KOPT-K1 (cell line): Measurements from ENCODE around the gene EBLN1.

Experiments used
- H3K27ac ChIP-seq: fragments of 200-600 bp; sonication (generic); 2 replicates; pipeline ENCODE4 v1.5.1; 2016; ENCODE audit warnings: antibody characterized with exemption, mild to moderate bottlenecking, low read depth, low read length; ENCODE audit not compliant: poor library complexity, severe bottlenecking
- H3K36me3 ChIP-seq: fragments of 200-600 bp; sonication (generic); 2 replicates; pipeline ENCODE4 v1.5.1; 2017; ENCODE audit warnings: antibody characterized with exemption, mild to moderate bottlenecking, low read length, moderate library complexity; ENCODE audit not compliant: insufficient read depth
- H3K9me3 ChIP-seq: fragments of 200-600 bp; sonication (generic); 2 replicates; pipeline ENCODE4 v1.5.1; 2017; ENCODE audit warnings: antibody characterized with exemption, low read length, mild to moderate bottlenecking; ENCODE audit not compliant: insufficient read depth, poor library complexity, severe bottlenecking

The EBLN1 gene

GRCh38 chr10:22217842-22218241 is at the start of gene EBLN1:
Gene EBLN1, minus strand, starts transcription at chr10:22218015. Its CDS starts 8,032 bp downstream, at chr10:22209983.
- H3K36me3 ChIP-seq, result no peaks in the 10 kb centered on the region
- no peak within 1 kb of the TSS for H3K27ac ChIP-seq
- H3K9me3 ChIP-seq, result no peaks in the 10 kb centered on the region

- Histone ChIP-seq H3K9me3 (no peaks in the 10 kb centered on the region), H3K27ac (no peak overlapping the region), H3K36me3 (no peaks in the 10 kb centered on the region)
Measured at GRCh38 chr10:22265839-22266537, 48.2 kb upstream of the EBLN1 start.

GRCh38 chr10:22263106-22263505 is 45.3 kb upstream of the EBLN1 start:
- no peaks in the 10 kb centered on the region for H3K9me3 ChIP-seq
- H3K36me3 ChIP-seq, result no peaks in the 10 kb centered on the region
- no peak overlapping the region for H3K27ac ChIP-seq

GRCh38 chr10:22259280-22259679 is 41.5 kb upstream of the EBLN1 start:
- Histone ChIP-seq H3K36me3 (no peaks in the 10 kb centered on the region), H3K27ac (no peak overlapping the region), H3K9me3 (no peaks in the 10 kb centered on the region)

GRCh38 chr10:22258471-22258870 is 40.7 kb upstream of the EBLN1 start:
- Histone ChIP-seq H3K36me3 (no peaks in the 10 kb centered on the region), H3K9me3 (no peaks in the 10 kb centered on the region), H3K27ac (no peak overlapping the region)

GRCh38 chr10:22253580-22253882 is 35.7 kb upstream of the EBLN1 start:
- H3K27ac ChIP-seq, result no peak overlapping the region
- H3K9me3 ChIP-seq, result no peaks in the 10 kb centered on the region
- H3K36me3 ChIP-seq, result no peaks in the 10 kb centered on the region

GRCh38 chr10:22252801-22253579 is 35.2 kb upstream of the EBLN1 start:
- no peaks in the 10 kb centered on the region for H3K9me3 ChIP-seq
- no peak overlapping the region for H3K27ac ChIP-seq
- no peaks in the 10 kb centered on the region for H3K36me3 ChIP-seq

GRCh38 chr10:22252224-22252800 is 34.5 kb upstream of the EBLN1 start:
- Histone ChIP-seq H3K27ac (peak overlapping the region; percentile 76), H3K36me3 (no peaks in the 10 kb centered on the region), H3K9me3 (no peaks in the 10 kb centered on the region)

GRCh38 chr10:22251751-22252223 is 34.0 kb upstream of the EBLN1 start:
- H3K9me3 ChIP-seq, result no peaks in the 10 kb centered on the region
- H3K36me3 ChIP-seq, result no peaks in the 10 kb centered on the region
- H3K27ac ChIP-seq, result peak overlapping the region; percentile 76

GRCh38 chr10:22250897-22251660 is 33.3 kb upstream of the EBLN1 start:
- H3K36me3 ChIP-seq, result no peaks in the 10 kb centered on the region
- H3K27ac ChIP-seq, result peak overlapping the region; percentile 76
- H3K9me3 ChIP-seq, result no peaks in the 10 kb centered on the region

GRCh38 chr10:22247636-22248035 is 29.8 kb upstream of the EBLN1 start:
- Histone ChIP-seq H3K36me3 (no peaks in the 10 kb centered on the region), H3K27ac (no peak overlapping the region), H3K9me3 (no peaks in the 10 kb centered on the region)

GRCh38 chr10:22246680-22247391 is 29.0 kb upstream of the EBLN1 start:
- Histone ChIP-seq H3K27ac (no peak overlapping the region), H3K9me3 (no peaks in the 10 kb centered on the region), H3K36me3 (no peaks in the 10 kb centered on the region)

GRCh38 chr10:22245567-22245966 is 27.8 kb upstream of the EBLN1 start:
- H3K36me3 ChIP-seq, result no peaks in the 10 kb centered on the region
- no peak overlapping the region for H3K27ac ChIP-seq
- no peaks in the 10 kb centered on the region for H3K9me3 ChIP-seq

GRCh38 chr10:22244855-22245254 is 27.0 kb upstream of the EBLN1 start:
- H3K36me3 ChIP-seq, result no peaks in the 10 kb centered on the region
- H3K27ac ChIP-seq, result no peak overlapping the region
- H3K9me3 ChIP-seq, result no peaks in the 10 kb centered on the region
